GM12865 (cell line): ENCODE measurements around the gene KRTAP9-7.
A peak's percentile ranks its signal among the peaks of the same experiment; 100 is the strongest.

Source experiments
- DNase-seq: peaks from one replicate; pipeline ENCODE4 v3.0.0; 2010; ENCODE audit warnings: low read depth
- H3K4me3 ChIP-seq: 2 replicates; pipeline ENCODE4 v1.5.1; 2011; ENCODE audit warnings: mild to moderate bottlenecking, low read depth, low read length, control low read depth
- CTCF ChIP-seq: IDR thresholded peaks from 2 replicates; pipeline ENCODE4 v1.5.1; 2011; ENCODE audit warnings: low read length, control low read depth, low read depth, inconsistent platforms; ENCODE audit not compliant: insufficient read depth; ENCODE audit errors: missing control alignments

The KRTAP9-7 gene

GRCh38 chr17:41302981-41303380 lies 27.5 kb downstream of the KRTAP9-7 start:
- no peak for DNase-seq
- no peak overlapping the region for H3K4me3 ChIP-seq
- no peak for TF ChIP-seq CTCF

- DNase-seq: no peak
- no peak for TF ChIP-seq CTCF
- H3K4me3 ChIP-seq: no peak overlapping the region
Measured at GRCh38 chr17:41304091-41304490, 28.6 kb downstream of the KRTAP9-7 start.

GRCh38 chr17:41307647-41308046 lies 32.1 kb downstream of the KRTAP9-7 start:
- no peak overlapping the region for H3K4me3 ChIP-seq
- no peak for DNase-seq
- TF ChIP-seq CTCF: no peak

GRCh38 chr17:41308251-41308917 lies 32.9 kb downstream of the KRTAP9-7 start:
- H3K4me3 ChIP-seq: no peak overlapping the region
- DNase-seq: peak; percentile 57
- no peak for TF ChIP-seq CTCF

GRCh38 chr17:41308918-41309359 lies 33.4 kb downstream of the KRTAP9-7 start, which contains the start of gene KRTAP16-1:
TSS of gene KRTAP16-1 (minus strand) at chr17:41309309. CDS start at chr17:41309253, 56 bp downstream.
- no peak for DNase-seq
- TF ChIP-seq CTCF: no peak
- no peak within 1 kb of the TSS for H3K4me3 ChIP-seq

GRCh38 chr17:41311111-41311510 lies 35.6 kb downstream of the KRTAP9-7 start:
- DNase-seq: no peak
- no peak overlapping the region for H3K4me3 ChIP-seq
- no peak for TF ChIP-seq CTCF
